Ishikawa (cell line): ENCODE data around the gene ESRRA.

Experiments used
- CEBPB ChIP-seq: IDR thresholded peaks from 2 replicates; pipeline ENCODE4 v1.6.1; 2012
- CREB1 ChIP-seq: IDR thresholded peaks from 2 replicates; pipeline ENCODE4 v1.6.1; 2012; ENCODE audit warnings: low read depth
- EGR1 ChIP-seq: IDR thresholded peaks from 2 replicates; pipeline ENCODE4 v1.6.1; 2012
- EP300 ChIP-seq: IDR thresholded peaks from 2 replicates; pipeline ENCODE4 v1.6.1; 2012; ENCODE audit warnings: borderline replicate concordance
- FOXM1 ChIP-seq: IDR thresholded peaks from 2 replicates; pipeline ENCODE4 v1.6.1; 2012; ENCODE audit warnings: low read depth, borderline replicate concordance
- NFIC ChIP-seq: IDR thresholded peaks from 2 replicates; pipeline ENCODE4 v1.6.1; 2012
- RAD21 ChIP-seq: IDR thresholded peaks from 2 replicates; pipeline ENCODE4 v1.6.1; 2012; ENCODE audit warnings: low read depth
- TAF1 ChIP-seq: IDR thresholded peaks from 2 replicates; pipeline ENCODE4 v1.6.1; 2012; ENCODE audit warnings: low read depth, mild to moderate bottlenecking
- TCF12 ChIP-seq: IDR thresholded peaks from 2 replicates; pipeline ENCODE4 v1.6.1; 2012; ENCODE audit warnings: low read depth
- TEAD4 ChIP-seq: IDR thresholded peaks from 2 replicates; pipeline ENCODE4 v1.6.1; 2012
- YY1 ChIP-seq: IDR thresholded peaks from 2 replicates; pipeline ENCODE4 v1.6.1; 2012; ENCODE audit warnings: low read depth
- ZBTB7A ChIP-seq: IDR thresholded peaks from 2 replicates; pipeline ENCODE4 v1.6.1; 2012; ENCODE audit warnings: low read depth
- TF ChIP-seq, protein P1 (sequence below): IDR thresholded peaks from 2 replicates; pipeline ENCODE4 v1.6.1; 2012
- TF ChIP-seq, protein P2 (sequence below): IDR thresholded peaks from 2 replicates; pipeline ENCODE4 v1.6.1; 2012; ENCODE audit warnings: low read depth, mild to moderate bottlenecking
- TF ChIP-seq, protein P3 (sequence below): IDR thresholded peaks from 2 replicates; pipeline ENCODE4 v1.6.1; 2012

The ESRRA gene

DNA sequence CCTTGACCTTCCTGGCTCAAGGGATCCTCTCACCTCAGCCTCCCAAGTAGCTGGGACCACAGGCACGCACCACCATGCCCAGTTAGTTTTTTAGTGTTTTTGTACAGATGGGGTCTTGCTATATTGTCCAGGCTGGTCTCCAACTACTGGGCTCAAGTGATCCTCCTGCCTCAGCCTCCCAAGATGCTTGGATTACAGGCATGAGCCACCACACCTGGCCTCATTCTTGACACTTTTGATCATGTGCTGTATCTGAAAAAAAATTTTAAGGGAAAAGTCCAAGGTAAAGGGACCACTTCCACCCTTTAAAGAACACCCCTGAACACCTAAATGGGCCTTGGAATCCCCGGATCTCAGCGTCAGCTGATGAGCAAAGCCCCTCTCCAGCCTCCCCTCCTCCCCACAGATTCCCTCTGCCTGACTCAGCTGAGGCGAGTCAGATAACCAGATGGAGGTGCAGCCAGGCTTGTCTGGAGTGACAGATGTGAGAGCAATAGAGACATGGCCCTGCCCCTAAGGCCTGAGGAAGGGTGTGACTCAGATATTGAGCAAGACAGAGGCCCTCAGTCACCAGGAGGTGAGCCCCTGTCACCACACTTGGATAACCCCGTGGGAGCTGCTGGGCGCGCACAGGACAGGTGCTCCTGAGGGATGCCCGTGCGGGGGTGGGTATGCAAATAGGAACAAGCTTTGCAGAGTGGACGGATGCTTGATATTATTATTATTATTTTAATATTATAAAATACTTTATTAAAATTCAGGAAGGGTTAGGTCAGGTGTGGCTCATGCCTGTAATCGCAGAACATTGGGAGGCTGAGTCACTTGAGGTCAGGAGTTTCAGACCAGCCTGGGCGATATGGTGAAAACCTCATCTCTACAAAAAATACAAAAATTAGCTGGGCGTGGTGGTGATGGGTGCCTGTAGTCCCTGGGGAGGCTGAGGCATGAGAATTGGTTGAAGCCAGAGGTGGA, 29.7 kb downstream of the ESRRA start:
- TF ChIP-seq CEBPB (peak; percentile 99), CREB1 (no peak), TCF12 (peak; percentile 89), FOXM1 (no peak), ZBTB7A (peak; percentile 91), YY1 (no peak; the same call in 1 of the 2 replicates), NFIC (peak; percentile 44; the same call in 1 of the 2 replicates), EP300 (peak; percentile 78; the same call in 1 of the 2 replicates), TAF1 (no peak), EGR1 (peak; percentile 89), RAD21 (no peak), TEAD4 (peak; percentile 89)
- TF ChIP-seq, protein P1, sequence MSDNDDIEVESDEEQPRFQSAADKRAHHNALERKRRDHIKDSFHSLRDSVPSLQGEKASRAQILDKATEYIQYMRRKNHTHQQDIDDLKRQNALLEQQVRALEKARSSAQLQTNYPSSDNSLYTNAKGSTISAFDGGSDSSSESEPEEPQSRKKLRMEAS = peak; percentile 84
- TF ChIP-seq, protein P2, sequence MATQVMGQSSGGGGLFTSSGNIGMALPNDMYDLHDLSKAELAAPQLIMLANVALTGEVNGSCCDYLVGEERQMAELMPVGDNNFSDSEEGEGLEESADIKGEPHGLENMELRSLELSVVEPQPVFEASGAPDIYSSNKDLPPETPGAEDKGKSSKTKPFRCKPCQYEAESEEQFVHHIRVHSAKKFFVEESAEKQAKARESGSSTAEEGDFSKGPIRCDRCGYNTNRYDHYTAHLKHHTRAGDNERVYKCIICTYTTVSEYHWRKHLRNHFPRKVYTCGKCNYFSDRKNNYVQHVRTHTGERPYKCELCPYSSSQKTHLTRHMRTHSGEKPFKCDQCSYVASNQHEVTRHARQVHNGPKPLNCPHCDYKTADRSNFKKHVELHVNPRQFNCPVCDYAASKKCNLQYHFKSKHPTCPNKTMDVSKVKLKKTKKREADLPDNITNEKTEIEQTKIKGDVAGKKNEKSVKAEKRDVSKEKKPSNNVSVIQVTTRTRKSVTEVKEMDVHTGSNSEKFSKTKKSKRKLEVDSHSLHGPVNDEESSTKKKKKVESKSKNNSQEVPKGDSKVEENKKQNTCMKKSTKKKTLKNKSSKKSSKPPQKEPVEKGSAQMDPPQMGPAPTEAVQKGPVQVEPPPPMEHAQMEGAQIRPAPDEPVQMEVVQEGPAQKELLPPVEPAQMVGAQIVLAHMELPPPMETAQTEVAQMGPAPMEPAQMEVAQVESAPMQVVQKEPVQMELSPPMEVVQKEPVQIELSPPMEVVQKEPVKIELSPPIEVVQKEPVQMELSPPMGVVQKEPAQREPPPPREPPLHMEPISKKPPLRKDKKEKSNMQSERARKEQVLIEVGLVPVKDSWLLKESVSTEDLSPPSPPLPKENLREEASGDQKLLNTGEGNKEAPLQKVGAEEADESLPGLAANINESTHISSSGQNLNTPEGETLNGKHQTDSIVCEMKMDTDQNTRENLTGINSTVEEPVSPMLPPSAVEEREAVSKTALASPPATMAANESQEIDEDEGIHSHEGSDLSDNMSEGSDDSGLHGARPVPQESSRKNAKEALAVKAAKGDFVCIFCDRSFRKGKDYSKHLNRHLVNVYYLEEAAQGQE = no peak
- TF ChIP-seq, protein P3, sequence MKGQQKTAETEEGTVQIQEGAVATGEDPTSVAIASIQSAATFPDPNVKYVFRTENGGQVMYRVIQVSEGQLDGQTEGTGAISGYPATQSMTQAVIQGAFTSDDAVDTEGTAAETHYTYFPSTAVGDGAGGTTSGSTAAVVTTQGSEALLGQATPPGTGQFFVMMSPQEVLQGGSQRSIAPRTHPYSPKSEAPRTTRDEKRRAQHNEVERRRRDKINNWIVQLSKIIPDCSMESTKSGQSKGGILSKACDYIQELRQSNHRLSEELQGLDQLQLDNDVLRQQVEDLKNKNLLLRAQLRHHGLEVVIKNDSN = no peak; the same call in 1 of the 2 replicates

DNA sequence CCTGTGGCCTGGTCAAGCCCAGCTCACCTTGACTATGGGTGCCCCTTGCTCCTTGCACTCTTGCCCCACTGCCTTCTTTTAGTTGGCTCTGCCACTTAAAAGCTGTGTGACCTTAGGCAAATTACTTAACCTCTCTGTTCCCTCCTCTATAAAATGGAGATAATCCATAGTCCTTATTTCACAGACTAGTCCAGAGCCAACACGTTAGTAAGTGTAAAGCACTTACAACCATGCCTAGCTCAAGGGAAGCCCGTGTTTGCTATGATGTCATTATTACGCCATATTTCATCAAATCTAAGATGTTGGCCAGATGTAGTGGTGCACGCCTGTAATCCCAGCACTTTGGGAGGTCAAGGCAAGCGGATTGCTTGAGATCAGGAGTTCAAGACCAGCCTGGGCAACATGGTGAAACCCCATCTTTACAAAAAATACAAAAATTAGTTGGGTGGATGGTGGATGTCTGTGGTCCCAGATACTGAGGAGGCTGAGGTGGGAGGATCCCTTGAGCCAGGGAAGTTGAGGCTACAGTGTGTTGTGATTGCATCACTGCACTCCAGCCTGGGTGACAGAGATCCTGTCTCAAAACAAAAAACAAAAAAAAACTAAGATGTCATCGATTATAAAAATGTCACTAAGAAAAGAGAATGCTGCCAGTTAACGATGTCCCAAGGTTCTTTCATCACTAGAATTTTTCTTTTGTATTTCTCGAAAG, 32.4 kb downstream of the ESRRA start:
- TF ChIP-seq TAF1 (no peak), TCF12 (no peak), CREB1 (no peak), RAD21 (no peak), YY1 (no peak), TEAD4 (no peak), CEBPB (no peak), EP300 (no peak), EGR1 (no peak), NFIC (no peak), ZBTB7A (no peak), FOXM1 (no peak)
- TF ChIP-seq, protein P3 = no peak
- TF ChIP-seq, protein P1 = no peak
- TF ChIP-seq, protein P2 = no peak

- TF ChIP-seq, protein P2 = no peak
- no peak for TF ChIP-seq TEAD4
- no peak for TF ChIP-seq EP300
- no peak for TF ChIP-seq RAD21
- no peak for TF ChIP-seq EGR1
- no peak for TF ChIP-seq TAF1
- TF ChIP-seq, protein P3 = no peak
- TF ChIP-seq NFIC = no peak
- TF ChIP-seq YY1 = no peak
- TF ChIP-seq, protein P1 = no peak
- TF ChIP-seq CEBPB = no peak
- no peak for TF ChIP-seq TCF12
- TF ChIP-seq FOXM1 = no peak
- TF ChIP-seq ZBTB7A = no peak
- TF ChIP-seq CREB1 = no peak
These were observed 33.4 kb downstream of the ESRRA start for GRCh38 chr11:64338716-64339115.
